ENCODE measurements around the gene MOB3B. TPM values are rescaled to one million over a fixed set of nuclear protein-coding genes. Genes with fewer than 3 reads are reported as not detected.

The MOB3B gene
- 0.91 TPM for total RNA-seq

GRCh38 chr9:27529316-27530278 lies at the start of gene MOB3B:
Gene MOB3B (minus strand): TSS chr9:27529814. CDS start chr9:27455550, 74,264 bp downstream.
- peak; percentile 94 for ATAC-seq

GRCh38 chr9:27573634-27574590 lies 44.3 kb upstream of the MOB3B start:
- peak; percentile 85 for ATAC-seq
- peak; percentile 98 for DNase-seq (ENCODE audit: low spot score)

More at GRCh38 chr9:27529316-27530278, at the start of gene MOB3B:
- peak; percentile 82 for DNase-seq (ENCODE audit: low spot score)

- ATAC-seq (peak; percentile 92), DNase-seq (ENCODE audit: low spot score) (peak; percentile 90)
These were observed 43.5 kb upstream of the MOB3B start, which contains the start of gene C9orf72 for GRCh38 chr9:27572918-27573633. Gene C9orf72 (minus strand): TSS chr9:27573481. CDS start chr9:27567120, 6,361 bp downstream.

GRCh38 chr9:27572566-27572917 lies 42.9 kb upstream of the MOB3B start:
- ATAC-seq (peak; percentile 37), DNase-seq (ENCODE audit: low spot score) (no peak)

GRCh38 chr9:27572061-27572460 lies 42.4 kb upstream of the MOB3B start:
- ATAC-seq (no peak), DNase-seq (ENCODE audit: low spot score) (no peak)

GRCh38 chr9:27571011-27571410 lies 41.4 kb upstream of the MOB3B start:
- no peak for ATAC-seq
- DNase-seq (ENCODE audit: low spot score), result no peak

GRCh38 chr9:27569406-27569805 lies 39.8 kb upstream of the MOB3B start:
- no peak for DNase-seq (ENCODE audit: low spot score)
- no peak for ATAC-seq

GRCh38 chr9:27566118-27566517 lies 36.5 kb upstream of the MOB3B start:
- DNase-seq (ENCODE audit: low spot score) (no peak), ATAC-seq (peak; percentile 91)

- ATAC-seq, result no peak
These were observed 36.1 kb upstream of the MOB3B start for GRCh38 chr9:27565696-27566095.

GRCh38 chr9:27564670-27565069 lies 35.1 kb upstream of the MOB3B start:
- peak; percentile 21 for ATAC-seq
- DNase-seq (ENCODE audit: low spot score), result no peak

More at GRCh38 chr9:27565696-27566095, 36.1 kb upstream of the MOB3B start:
- DNase-seq (ENCODE audit: low spot score), result no peak

- ATAC-seq (no peak), DNase-seq (ENCODE audit: low spot score) (no peak)
These were observed 34.3 kb upstream of the MOB3B start for GRCh38 chr9:27563738-27564430.

- ATAC-seq, result no peak
- DNase-seq (ENCODE audit: low spot score), result no peak
These were observed 32.1 kb upstream of the MOB3B start for GRCh38 chr9:27561685-27562084.

GRCh38 chr9:27560457-27560856 lies 30.8 kb upstream of the MOB3B start:
- no peak for ATAC-seq
- DNase-seq (ENCODE audit: low spot score), result no peak

- no peak for ATAC-seq
- DNase-seq (ENCODE audit: low spot score), result no peak
These were observed 28.7 kb upstream of the MOB3B start for GRCh38 chr9:27558307-27558706.

- DNase-seq (ENCODE audit: low spot score), result no peak
These were observed 26.9 kb upstream of the MOB3B start for GRCh38 chr9:27556470-27556869.

GRCh38 chr9:27554712-27555111 lies 25.1 kb upstream of the MOB3B start:
- DNase-seq (ENCODE audit: low spot score), result no peak
- no peak for ATAC-seq

More at GRCh38 chr9:27556470-27556869, 26.9 kb upstream of the MOB3B start:
- no peak for ATAC-seq

- DNase-seq (ENCODE audit: low spot score) (no peak), ATAC-seq (no peak)
These were observed 19.7 kb upstream of the MOB3B start for GRCh38 chr9:27549196-27549755.

GRCh38 chr9:27548055-27548741 lies 18.6 kb upstream of the MOB3B start:
- DNase-seq (ENCODE audit: low spot score) (no peak), ATAC-seq (peak; percentile 94)

GRCh38 chr9:27545471-27545870 lies 15.9 kb upstream of the MOB3B start:
- no peak for DNase-seq (ENCODE audit: low spot score)

More at GRCh38 chr9:27545471-27545870, 15.9 kb upstream of the MOB3B start:
- no peak for ATAC-seq

All from left lobe of liver (tissue), 2 donors.